Putamen (tissue), 1 donor: ENCODE results near the gene NAALADL2.
"Not testable (repeated sequence)": the region's sequence is repeated elsewhere in the genome, so short reads cannot be mapped to it uniquely, and the experiment has no call there.

ENCODE experiments used
- DNase-seq: peaks from one replicate; pipeline ENCODE4 v3.0.0-alpha.2; 2016; ENCODE audit warnings: low spot score

NAALADL2 gene

DNA sequence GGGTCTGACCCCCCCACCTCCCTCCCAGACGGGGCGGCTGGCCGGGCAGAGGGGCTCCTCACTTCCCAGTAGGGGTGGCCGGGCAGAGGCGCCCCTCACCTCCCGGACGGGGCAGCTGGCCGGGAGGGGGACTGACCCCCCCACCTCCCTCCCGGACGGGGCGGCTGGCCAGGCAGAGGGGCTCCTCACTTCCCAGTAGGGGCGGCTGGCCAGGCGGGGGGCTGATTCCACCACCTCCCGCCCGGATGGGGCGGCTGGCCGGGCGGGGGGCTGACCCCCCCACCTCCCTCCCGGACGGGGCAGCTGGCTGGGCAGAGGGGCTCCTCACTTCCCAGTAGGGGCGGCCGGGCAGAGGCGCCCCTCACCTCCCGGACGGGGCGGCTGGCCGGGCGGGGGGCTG, 272.7 kb downstream of the NAALADL2 start:
- not testable (repeated sequence) for DNase-seq

DNA sequence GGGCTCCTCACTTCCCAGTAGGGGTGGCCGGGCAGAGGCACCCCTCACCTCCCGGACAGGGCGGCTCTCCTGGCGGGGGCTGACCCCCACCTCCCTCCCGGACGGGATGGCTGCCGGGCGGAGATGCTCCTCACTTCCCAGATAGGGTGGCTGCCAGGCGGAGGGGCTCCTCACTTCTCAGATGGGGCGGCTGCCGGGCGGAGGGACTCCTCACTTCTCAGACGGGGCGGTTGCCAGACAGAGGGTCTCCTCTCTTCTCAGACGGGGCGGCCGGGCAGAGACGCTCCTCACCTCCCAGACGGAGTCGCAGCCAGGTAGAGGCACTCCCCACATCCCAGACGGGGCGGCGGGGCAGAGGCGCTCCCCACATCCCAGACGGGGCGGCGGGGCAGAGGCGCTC, 273.6 kb downstream of the NAALADL2 start:
- not testable (repeated sequence) for DNase-seq

DNA sequence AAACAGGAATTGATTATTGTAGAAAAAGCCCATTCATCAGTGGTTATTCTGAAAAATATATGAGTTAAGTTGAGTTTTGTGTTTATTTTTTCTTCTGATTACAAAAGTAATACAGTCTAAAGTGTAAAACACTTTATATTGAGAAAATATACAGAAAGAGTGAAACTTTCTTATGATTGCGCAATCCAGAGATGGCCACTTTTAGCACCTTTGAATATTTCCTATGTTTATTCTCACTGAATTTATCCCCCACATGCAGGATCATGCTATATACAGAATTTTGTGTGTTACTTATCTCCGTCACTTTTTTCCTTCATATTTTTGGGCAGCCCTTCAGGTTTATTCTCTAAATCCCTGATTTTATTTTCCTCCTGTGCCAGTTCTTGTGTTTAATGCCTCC, 285.2 kb downstream of the NAALADL2 start:
- no peak for DNase-seq

DNA sequence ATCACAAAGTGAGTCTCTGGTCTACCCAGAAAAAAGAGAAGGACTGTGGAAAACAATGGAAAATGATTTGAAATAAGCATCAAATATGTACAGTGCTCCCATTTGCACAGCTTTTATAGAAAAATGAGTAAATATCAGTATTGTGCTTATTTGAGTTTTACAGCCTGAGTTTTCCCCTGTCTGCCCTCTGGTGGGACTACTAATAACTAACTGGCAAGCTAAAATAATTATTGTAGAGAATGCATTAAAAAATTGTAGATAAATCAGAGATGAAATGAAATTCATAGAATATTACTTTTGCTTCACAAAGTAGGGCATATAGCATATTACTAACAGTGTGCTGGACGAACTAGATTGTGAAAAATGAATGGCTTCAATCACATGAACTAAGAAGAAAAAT, 287.1 kb downstream of the NAALADL2 start:
- no peak for DNase-seq

DNA sequence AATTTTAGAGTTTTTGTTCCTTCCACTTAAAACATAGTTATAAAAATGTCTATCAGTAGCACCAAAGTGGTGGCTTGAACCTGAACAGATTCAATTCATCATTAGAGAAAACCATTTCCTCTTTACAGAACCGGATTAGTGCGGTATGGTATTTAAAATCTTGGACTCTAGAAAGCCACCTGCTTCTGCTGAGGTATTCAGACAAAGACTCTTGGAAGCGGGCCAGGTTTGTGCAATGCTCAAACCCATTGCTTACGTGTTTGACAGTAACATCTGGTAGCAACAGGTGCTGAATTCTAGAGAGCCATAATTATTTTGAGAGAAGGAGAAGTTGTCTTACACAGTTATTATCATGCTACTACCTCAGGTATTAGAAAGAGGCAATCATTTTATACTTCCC, 290.5 kb downstream of the NAALADL2 start:
- no peak for DNase-seq

DNA sequence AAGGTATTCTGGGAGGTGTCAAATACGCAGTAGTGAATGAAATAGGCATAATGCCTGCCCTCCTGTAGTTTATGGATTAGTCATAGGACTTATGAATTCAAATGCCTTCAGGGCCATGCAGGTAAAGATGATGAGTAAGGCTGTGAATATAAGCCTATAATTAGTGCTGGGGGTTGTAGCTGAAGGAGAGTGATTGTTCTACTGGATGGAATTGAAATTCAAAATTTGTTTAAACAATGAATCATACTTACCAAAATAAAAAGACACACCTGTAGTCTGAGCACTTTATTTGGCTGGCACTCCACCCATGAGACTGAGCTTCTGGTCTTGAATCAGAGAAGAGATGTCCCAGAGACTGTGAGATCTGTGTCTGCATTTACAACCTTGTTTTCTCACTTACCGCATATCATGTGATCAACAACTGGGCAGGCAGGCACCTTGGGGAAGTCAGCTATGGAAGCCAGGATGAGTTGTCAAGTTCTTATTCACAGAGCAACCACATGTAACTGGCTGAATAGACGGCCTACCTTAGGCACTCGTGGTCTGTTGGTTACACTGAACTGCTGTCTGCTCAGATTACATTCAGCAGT, 291.8 kb downstream of the NAALADL2 start:
- DNase-seq, result peak; percentile 4

DNA sequence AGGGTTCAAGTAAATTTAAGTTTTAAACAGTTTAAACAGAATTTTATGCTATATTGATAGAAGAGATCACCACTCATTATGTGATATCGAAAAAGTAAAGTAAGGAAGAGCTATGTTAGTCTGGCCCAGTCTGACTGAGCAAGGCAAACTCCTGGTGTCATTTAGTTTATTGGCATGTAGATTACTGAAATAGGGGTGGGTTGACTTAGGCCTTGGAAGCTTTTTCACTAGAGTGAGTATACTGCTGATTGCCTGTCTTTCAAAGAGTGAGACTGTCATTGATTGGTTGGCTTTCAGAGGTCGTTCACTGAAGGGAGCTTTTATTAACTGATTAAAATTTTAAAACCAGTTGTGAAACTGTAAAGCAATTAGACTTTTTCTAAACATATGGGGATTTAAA, 294.5 kb downstream of the NAALADL2 start:
- DNase-seq, result no peak

DNA sequence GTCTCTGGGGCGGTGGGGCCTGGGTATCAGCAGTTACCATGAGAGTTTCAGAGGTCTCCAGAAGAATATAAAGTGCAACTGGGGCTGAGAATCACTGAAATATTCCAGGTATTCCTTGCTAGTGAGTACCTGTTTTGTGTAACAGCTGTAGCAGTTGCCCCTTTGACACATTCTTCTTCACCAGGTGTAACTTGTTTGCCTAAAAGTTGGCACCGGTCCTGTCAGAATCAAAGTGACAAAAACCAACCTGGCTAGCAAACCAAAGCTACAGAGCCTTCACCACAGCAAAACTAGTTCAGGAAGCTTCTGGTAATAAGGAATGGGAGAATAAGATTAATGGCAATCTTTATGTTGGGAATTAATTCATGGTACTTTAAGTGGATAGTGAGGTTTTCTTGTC, 296.0 kb downstream of the NAALADL2 start:
- no peak for DNase-seq

DNA sequence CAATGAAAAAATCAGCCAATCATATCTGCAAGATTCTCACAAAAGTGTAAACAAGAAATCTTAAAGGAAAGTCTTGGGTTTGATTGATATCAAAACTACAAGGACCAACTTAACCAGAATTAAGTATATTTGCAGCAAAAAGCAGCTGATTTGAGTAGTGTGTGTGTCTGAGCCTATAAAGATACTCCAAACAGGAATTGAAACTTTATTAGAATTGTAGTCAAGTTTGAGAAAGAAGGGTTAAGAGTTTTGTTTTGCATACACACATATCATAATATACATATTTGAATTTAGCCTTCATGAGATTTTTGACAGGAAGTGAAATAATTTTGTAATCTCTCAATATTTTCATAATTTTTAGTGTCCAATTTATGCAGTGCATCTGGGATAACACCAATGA, 300.1 kb downstream of the NAALADL2 start:
- DNase-seq, result no peak

DNA sequence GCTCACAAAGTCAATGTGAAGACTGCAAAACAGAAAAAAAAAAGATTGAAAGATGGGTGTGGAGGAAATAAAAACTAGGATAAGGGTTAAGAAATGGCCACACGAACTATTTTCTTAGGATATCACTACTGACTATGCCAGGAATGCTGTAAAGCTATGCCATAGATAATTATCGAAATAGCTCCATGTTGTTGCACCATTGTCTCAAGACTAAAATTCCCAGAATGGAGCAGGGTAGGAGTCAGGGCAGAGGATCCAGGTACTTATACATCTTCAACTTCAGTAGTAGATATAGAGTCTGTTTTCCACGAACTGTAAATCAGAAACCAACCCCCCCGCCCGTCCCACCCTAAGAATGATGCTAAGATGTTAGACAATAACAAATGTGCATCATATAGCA, 302.2 kb downstream of the NAALADL2 start:
- DNase-seq, result no peak

DNA sequence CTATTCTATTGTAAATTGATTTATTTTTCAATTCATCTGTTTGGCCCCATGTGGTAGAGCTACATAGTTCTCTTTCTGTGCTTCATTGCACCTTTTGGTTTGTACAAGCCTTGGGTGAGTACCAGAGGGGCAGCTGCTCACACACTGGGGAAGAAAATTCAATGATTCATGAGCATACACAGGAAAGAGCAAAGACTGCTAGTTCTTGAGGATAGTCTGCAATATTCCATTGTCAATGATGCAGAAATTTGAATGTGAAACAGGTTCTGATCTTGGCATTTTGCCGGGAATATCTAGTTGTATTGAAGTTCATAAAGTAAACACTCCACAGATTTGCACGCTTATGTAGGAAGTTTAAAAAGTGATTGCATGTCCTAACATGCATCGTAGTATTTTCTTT, 304.6 kb downstream of the NAALADL2 start:
- no peak for DNase-seq

DNA sequence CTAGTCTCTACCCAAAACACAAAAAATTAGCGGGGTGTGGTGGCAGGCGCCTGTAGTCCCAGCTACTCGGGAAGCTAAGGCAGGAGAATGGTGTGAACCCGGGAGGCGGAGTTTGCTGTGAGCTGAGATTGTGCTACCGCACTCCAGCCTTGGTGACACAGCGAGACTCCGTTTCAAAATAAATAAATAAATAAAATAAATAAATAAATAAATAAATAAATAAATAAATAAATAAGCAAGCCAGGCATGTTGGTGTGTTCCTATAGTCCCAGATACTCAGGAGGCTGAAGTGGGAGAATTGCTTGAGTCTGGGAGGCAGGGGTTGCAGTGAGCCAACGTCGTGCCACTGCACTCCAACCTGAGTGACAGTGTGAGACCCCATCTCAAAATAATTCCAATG, 314.0 kb downstream of the NAALADL2 start:
- not testable (repeated sequence) for DNase-seq

DNA sequence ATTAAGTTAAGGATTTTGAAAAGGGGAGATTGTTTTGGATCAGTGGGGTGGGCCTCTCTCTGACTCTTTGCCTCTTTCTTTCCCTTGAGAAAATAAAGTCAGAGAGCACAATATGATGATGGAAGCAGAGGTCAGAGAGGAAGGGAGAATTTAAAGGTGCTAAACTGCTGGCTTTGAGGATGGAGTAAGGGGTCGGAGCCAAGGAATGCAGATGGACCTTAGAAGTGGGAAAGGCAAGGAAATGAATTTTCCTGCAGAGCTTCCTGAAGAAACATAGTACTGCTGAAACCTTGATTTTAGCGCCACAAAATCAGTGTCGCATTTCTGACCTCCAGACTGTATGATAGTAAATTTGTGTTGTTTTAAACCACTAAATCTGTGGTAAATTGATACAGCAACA, 317.4 kb downstream of the NAALADL2 start:
- DNase-seq, result no peak

DNA sequence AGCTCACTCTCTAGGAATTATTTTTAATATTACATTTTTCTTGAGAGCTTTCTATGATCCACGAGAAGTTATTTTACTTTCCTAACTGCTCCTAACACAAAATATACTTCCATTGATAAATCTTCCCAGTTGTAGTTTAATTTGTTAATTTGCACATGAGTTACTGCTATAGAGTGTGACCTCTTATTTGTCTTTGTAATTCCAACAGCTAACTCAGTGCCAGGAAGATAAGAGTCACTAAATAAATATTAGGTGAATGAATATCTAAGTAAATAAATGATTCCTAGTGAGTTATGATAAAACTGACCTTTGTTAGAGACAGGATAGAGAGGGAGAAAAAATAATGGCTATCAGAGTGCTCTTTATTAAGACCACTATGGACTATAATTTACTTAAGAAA, 319.9 kb downstream of the NAALADL2 start:
- DNase-seq, result no peak

DNA sequence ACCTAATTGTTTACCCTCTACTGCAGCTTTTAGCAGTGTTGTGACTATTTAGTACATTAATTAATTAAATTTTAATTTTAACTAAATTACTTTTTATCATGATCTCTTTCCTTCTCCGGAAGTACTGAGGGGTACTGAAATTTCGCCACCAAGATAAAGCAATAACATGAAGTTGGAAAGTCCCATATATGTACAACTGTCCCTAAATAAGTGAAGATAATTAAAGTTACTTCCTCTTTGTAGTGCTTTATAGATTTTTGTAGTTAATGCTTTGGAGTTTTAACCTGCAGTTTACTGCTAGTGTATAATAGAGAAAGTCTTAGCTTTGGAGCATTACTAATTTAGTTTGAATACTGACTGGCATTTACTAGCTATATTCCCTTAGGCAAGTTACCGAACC, 325.3 kb downstream of the NAALADL2 start:
- DNase-seq, result no peak

DNA sequence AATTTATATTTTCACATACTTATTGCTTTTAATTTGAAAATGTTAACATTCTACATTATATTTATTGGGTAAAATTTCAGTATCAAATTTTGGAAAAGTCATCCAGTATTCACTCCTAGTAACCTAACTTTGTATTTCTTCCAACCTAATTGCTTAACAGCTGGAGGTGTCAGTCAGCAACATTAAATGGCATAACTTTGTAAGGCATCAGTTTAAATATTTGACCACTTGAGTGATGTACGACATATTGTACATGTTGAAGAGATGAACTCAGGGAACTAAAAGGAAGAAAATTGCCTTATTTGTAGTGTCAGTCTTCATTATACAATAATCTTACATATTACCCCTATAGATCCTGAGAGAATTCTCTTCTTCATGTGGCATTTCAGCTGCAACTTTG, 326.8 kb downstream of the NAALADL2 start:
- DNase-seq, result no peak

DNA sequence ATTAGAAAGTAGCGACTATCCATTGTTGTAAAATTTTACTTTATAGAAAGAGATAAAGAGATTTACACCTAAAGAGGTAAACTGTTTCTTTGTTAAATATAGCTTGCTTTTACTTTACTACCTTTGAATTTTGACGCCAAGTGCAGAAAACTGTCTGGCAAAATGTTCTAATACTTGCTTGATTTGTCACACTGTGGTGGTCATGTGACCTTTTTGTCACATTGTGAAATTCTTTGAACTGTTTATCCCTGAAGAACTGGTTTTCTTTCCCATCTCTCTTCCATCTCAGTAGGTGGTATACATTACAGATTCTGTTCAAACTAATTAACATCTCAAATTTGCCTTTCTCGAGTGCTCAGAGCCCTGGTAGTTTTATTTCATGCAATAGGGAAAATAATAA, 327.4 kb downstream of the NAALADL2 start:
- DNase-seq, result no peak

DNA sequence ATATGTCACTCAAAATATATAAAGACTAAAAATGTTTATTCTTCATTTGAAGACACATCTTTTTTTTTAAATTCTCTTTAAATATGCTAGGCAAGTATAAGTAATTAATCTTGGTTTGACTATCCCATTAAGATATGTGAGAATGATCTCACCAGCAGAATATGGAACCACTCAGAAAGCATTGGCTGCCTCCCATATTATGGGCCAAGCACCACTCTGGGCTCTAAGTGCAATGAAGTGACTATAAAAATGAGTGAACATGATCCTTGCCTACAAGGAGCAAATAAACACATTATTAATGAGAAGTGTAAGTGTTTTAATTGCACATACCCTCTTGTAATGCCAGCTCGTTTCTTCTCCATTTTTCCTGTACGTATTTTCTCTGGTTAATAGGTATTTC, 328.5 kb downstream of the NAALADL2 start:
- DNase-seq, result no peak

DNA sequence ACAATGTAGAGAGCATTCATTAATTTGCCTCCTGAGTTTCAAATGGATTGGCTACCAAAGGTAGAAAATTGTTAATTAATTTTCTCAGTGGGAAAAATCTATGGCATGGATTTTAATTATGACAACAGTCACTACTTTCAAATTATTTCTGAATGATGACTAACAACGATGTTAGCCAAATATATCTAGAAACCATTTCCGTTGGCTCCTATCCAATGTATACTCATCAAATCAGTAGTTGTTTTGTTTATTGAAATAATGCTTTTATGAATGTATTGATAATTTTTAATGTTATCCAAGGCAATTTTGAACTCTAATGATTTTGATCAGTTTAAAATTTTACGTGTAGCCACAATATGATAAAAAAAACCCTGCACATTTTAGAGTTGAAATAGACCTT, 333.4 kb downstream of the NAALADL2 start:
- no peak for DNase-seq

DNA sequence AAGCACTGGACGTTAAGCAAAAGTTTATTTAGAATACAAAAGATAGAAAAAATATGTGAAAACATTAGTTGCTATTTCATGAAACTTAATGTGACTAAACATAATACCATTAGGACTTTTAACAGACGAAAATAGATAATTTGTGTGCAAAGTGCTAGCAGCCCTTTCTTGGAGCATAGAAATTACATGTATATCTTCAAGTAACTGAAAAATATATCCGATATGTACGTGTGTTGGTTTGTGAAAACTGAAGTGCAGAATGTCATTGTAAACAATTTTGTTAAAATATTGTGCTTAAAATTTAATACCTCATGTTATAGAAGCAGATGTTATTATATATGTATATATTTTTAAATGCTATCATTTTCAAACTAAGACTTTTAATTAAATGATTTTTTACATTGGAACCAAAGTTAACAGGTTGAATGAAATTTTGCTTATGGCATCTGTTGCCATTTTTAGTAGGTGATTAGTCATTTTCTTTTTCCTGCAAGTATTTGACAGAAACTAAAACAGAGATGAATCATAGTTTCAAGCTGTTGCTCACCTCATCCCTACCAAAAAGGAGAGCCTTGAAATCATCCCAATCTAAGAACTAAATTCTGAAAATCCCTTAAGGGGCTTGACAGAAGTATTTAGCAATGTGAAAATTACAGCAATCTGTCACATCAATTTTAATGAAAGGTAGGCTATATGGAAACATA, 334.8 kb downstream of the NAALADL2 start:
- DNase-seq, result peak; percentile 44

DNA sequence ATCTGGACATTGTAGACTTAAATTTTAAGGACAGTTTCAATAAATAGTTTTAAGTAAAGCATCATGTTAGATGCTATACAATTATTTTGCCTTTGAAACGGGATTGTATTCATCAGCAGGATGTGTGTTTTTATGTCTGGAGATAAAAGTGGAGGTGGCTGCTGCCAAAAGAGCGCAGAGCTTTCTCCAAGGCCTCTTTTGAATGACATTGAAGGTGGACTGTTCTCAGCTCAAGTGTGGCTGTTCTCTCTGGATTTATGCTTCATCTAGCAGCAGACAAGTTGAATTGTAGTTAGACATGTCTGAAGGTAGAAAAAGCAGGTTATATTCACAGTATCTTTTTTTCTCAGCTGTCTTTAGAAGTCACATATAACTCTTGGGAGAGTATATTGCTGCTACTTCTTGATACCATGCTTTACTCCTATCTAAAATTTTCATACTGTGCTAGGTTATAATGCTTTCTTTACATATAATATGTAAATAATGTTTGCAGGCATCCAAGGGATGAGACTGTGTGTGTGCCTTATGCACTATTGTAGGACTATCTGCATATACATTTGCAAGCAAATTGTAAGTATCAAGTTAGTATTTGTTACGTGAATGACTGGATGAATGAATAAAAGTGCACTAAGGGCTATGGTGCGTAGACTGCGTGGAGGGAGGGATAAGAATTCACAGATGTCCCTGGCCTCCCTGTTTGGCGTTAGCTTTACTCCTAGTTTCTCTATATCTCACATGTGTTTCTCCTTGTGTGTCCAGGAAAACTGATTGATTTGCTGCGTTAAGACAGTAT, 340.1 kb downstream of the NAALADL2 start:
- peak; percentile 44 for DNase-seq

DNA sequence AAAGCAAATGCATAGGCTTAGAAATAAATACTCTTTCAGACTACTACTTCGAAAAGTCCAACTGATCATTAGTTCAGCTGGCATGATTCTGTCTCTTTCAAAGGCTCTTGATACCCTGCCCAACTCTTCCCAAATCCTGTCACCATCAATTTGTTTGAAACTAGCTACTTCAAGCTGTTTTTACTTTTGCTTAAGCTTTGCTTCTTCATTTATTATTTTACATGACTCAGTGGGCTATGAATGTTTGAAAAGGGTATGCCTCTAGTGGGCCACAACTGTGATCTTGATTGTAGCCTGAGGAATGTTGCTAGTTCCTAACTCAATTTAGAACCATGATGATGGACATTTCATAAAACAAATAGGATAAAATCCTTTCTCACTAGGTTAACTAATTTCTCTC, 340.8 kb downstream of the NAALADL2 start:
- no peak for DNase-seq

DNA sequence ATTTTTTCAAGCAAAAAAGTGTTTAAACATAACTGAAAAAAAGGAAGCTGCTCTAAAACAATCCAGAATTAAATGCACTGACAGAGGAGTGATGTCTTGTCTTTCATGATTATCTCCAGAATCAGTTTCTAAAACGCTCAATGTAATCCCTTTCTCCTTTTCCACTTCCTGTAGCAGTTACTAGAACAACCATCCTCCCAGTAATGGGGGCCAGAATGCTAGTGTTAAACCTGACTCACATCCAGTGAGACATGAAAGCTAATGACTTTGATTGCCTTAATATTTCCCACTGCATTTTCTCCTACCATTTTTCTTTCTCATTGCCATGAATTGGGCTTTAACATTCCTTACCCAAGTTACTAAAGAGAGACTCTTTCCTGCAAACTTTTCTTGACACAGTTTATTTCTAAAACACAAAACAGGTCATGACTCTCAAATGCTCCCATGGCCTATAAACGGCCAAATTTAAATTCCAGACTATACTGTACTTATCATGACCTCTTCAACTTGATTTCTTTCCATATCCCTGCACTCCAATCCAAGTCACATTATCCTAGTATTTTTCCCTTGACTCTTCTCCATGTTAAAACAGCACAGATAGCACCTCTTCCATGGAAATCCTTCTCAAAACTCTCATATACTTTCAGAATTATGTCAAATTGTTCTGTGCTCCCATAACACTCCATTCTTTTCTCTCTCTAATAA, 341.4 kb downstream of the NAALADL2 start:
- no peak for DNase-seq
